Measurements from ENCODE around the gene ADIPOR2.

Gene ADIPOR2

GRCh38 chr12:1834186-1834925 lies 143.5 kb downstream of the ADIPOR2 start:
- peak; percentile 4 for DNase-seq

- DNase-seq = peak; percentile 68
Observed at GRCh38 chr12:1835211-1836131, 144.6 kb downstream of the ADIPOR2 start.

GRCh38 chr12:1836241-1836803 lies 145.5 kb downstream of the ADIPOR2 start:
- peak; percentile 26 for DNase-seq

GRCh38 chr12:1836854-1837421 lies 146.1 kb downstream of the ADIPOR2 start:
- peak; percentile 88 for DNase-seq

- DNase-seq = peak; percentile 60
Observed at GRCh38 chr12:1837541-1838204, 146.8 kb downstream of the ADIPOR2 start.

Data from retina (tissue), 1 donor.